IPS DF 6.9 (cell line): ENCODE measurements around the gene GPR52.

ENCODE experiments used
- DNase-seq: peaks from one replicate; pipeline ENCODE4 v3.0.0-alpha.2; 2013; ENCODE audit warnings: low read depth, low spot score
- H3K27ac ChIP-seq: one replicate; pipeline ENCODE4 v1.5.1; 2013; ENCODE audit warnings: low read length, control low read depth
- H3K27me3 ChIP-seq: 2 replicates; pipeline ENCODE4 v1.6.1; 2013; ENCODE audit warnings: mild to moderate bottlenecking, low read length; ENCODE audit not compliant: control insufficient read depth, insufficient read depth
- H3K36me3 ChIP-seq: 2 replicates; pipeline ENCODE4 v1.6.1; 2013; ENCODE audit warnings: low read length; ENCODE audit not compliant: control insufficient read depth, insufficient read depth
- H3K4me1 ChIP-seq: 2 replicates; pipeline ENCODE4 v1.6.1; 2013; ENCODE audit warnings: low read length; ENCODE audit not compliant: control insufficient read depth, insufficient read depth
- H3K4me3 ChIP-seq: 2 replicates; pipeline ENCODE4 v1.5.1; 2013; ENCODE audit warnings: mild to moderate bottlenecking, low read length
- H3K9me3 ChIP-seq: 2 replicates; pipeline ENCODE4 v1.6.1; 2013; ENCODE audit warnings: low read length, inconsistent platforms; ENCODE audit not compliant: control insufficient read depth, insufficient read depth
- WGBS: extraction: QIAGEN DNeasy Blood & Tissue Kit; methylation state at CpG from one replicate; pipeline ENCODE4 v1.1.7; 2013; ENCODE audit warnings: mixed read lengths, missing lambda C conversion rate; ENCODE audit not compliant: insufficient read length, insufficient coverage; 5-methylcytosine and 5-hydroxymethylcytosine counted together

The GPR52 gene

DNA sequence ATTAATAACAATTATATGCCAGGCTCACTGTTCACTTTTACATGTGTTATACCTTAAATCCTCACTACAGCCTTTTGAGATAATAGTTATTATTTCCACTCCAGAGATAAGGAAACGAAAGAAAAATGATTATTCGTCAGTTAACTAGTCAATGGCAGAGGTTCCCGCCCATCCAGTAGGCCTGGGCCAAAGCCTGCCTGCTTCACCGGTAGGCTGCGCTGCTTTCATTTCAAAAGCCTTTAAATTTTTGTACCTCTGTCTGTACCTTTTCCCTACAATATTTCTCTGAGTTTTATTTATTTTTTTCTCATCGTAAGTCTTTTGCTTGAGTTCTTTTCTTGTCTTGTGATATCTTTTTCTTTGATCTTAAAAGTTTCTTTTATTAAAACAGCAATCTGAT, 3.6 kb downstream of the GPR52 start:
- H3K4me1 ChIP-seq, result no peaks in the 10 kb centered on the region
- no peak for DNase-seq

DNA sequence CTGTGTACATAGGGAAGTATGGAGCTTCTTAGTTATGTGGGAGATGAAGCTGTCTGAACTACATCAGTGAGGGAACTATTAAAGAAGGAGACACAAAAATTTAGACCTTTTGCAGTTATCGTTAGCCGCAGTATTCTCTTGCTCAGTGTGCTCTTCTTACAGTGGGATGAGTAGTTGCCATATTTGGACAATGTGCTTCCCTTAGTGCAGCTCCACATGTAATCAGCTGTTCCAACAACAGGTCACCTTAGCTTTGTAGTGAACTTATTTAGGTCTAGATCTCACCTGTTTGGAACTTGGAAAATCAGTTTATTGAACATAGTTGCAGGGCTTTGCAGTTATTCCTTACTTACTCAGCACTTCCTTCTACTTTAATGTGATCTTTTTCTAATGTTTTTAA, 18.1 kb downstream of the GPR52 start:
- no peaks in the 10 kb centered on the region for H3K4me1 ChIP-seq
- no peaks in the 10 kb centered on the region for H3K36me3 ChIP-seq
- H3K4me3 ChIP-seq, result no peak overlapping the region
- no peaks in the 10 kb centered on the region for H3K9me3 ChIP-seq
- H3K27me3 ChIP-seq, result no peaks in the 10 kb centered on the region
- no peak for DNase-seq
- no peak overlapping the region for H3K27ac ChIP-seq
- no CpG with 5 or more reads among the region's 2 CpGs for WGBS

More for the DNA sequence above, 3.6 kb downstream of the GPR52 start:
- WGBS, result no CpG with 5 or more reads among the region's 6 CpGs
- Histone ChIP-seq H3K36me3 (no peaks in the 10 kb centered on the region), H3K4me3 (no peak overlapping the region), H3K27ac (no peak overlapping the region), H3K27me3 (no peaks in the 10 kb centered on the region), H3K9me3 (no peaks in the 10 kb centered on the region)

DNA sequence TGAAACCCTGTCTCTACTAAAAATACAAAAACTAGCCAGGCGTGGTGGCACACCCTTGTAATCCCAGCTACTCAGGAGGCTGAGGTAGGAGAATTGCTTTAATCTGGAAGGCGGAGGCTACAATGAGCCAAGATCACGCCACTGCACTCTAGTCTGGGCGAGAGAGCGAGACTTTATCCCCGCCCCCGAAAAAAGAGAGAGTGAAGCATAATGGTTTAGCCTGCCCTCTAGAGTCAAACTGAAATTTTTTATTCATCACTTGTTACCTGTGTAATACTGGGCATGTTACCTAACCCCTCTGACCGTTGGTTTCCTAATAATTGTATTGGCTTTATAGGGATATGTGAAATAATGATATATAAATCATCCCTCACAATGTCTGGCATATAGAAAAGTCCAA, 18.8 kb downstream of the GPR52 start:
- H3K27me3 ChIP-seq, result no peaks in the 10 kb centered on the region
- no peaks in the 10 kb centered on the region for H3K36me3 ChIP-seq
- DNase-seq, result no peak
- WGBS, result no CpG with 5 or more reads among the region's 8 CpGs
- H3K4me3 ChIP-seq, result no peak overlapping the region
- H3K27ac ChIP-seq, result no peak overlapping the region
- no peaks in the 10 kb centered on the region for H3K9me3 ChIP-seq
- no peaks in the 10 kb centered on the region for H3K4me1 ChIP-seq

DNA sequence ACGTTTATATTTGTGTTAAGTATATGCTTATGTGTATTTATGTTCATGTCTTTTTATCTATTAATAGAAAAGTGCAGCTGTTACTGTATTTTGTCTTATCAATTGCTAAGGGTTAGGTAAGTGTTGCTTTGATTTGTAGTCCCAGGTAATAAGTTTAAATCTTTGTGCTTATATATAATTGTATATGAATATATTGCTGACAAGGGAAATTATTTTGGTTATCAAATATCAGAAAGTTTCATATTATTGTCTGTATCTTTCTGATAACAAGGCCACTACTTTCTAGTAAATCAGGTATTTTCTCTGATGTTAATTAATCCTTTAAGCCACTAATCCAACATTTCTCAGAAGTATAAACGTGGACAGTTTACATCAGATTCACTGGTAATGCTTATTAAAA, 21.3 kb downstream of the GPR52 start:
- H3K27ac ChIP-seq, result no peak overlapping the region
- H3K9me3 ChIP-seq, result no peaks in the 10 kb centered on the region
- H3K27me3 ChIP-seq, result no peaks in the 10 kb centered on the region
- WGBS, result no CpG with 5 or more reads among the region's 2 CpGs
- DNase-seq, result no peak
- H3K4me3 ChIP-seq, result no peak overlapping the region
- H3K4me1 ChIP-seq, result no peaks in the 10 kb centered on the region
- no peaks in the 10 kb centered on the region for H3K36me3 ChIP-seq

DNA sequence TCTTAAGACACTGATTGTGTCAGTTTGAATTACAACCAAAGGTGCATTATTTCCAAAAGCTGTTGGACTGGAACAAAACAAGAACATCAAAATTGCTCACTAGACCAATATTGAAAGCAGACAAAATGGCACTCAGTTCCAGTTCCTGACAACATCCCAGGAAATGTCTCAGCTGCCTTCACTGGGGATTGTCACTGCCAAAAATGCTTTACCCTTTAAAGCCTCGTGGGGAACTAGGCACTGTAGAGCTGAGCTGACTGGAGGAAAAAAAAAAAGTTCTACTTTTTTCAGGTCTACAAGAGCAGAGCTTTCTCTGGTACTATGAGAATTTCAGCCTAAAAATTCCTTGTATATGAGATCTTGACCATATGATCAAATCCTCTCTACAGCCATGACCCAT, 21.9 kb downstream of the GPR52 start:
- no peak for DNase-seq
- no CpG with 5 or more reads among the region's 1 CpG for WGBS

DNA sequence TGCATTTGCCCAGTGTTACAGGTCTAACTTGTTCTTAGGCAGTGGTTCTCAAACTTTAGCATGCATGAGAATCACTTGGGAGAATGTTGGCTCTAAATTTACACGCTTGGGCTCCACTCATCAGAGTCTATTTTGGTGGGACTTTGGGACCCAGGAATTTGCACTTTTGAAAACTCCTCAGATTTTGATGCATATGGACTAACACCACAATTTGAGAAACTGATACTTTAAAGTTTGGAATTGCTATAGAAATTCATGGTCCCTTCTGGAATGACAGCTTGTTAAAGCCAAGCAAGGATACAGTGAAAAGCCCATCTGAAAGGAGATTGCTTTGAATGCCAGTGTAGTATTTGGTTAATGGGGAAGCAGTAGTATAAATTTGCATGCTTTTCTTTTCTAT, 31.5 kb downstream of the GPR52 start:
- no peaks in the 10 kb centered on the region for H3K27me3 ChIP-seq
- H3K36me3 ChIP-seq, result no peaks in the 10 kb centered on the region
- H3K4me1 ChIP-seq, result no peaks in the 10 kb centered on the region
- no peak overlapping the region for H3K4me3 ChIP-seq
- H3K9me3 ChIP-seq, result no peaks in the 10 kb centered on the region
- no peak for DNase-seq
- H3K27ac ChIP-seq, result no peak overlapping the region
- no CpG with 5 or more reads among the region's 1 CpG for WGBS

More for the DNA sequence above, 21.9 kb downstream of the GPR52 start:
- H3K4me1 ChIP-seq, result no peaks in the 10 kb centered on the region
- H3K9me3 ChIP-seq, result no peaks in the 10 kb centered on the region
- no peak overlapping the region for H3K4me3 ChIP-seq
- H3K27ac ChIP-seq, result no peak overlapping the region
- no peaks in the 10 kb centered on the region for H3K27me3 ChIP-seq
- no peaks in the 10 kb centered on the region for H3K36me3 ChIP-seq

DNA sequence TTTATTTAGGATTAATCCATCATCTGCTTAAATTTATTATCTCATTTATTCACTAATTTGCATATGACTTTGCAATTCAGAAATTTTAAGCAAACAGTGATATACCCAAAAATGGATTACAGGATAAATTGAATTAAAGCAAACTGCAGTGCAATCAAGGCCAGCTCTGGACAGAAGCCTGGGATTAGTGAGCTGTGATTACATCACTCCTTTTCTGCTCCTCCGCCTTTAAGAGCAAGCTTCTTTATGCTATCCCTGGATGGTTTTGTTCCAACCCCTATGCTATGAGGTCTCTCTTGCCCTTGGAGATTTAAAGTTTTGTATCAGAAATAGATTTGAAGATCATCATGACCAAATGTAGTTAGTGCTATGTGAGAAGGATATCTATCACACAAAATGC, 32.6 kb downstream of the GPR52 start:
- H3K27me3 ChIP-seq, result no peaks in the 10 kb centered on the region
- no peaks in the 10 kb centered on the region for H3K4me1 ChIP-seq
- no peak for DNase-seq
- H3K27ac ChIP-seq, result no peak overlapping the region
- H3K4me3 ChIP-seq, result no peak overlapping the region
- no peaks in the 10 kb centered on the region for H3K9me3 ChIP-seq
- no CpG with 5 or more reads among the region's 1 CpG for WGBS
- no peaks in the 10 kb centered on the region for H3K36me3 ChIP-seq

DNA sequence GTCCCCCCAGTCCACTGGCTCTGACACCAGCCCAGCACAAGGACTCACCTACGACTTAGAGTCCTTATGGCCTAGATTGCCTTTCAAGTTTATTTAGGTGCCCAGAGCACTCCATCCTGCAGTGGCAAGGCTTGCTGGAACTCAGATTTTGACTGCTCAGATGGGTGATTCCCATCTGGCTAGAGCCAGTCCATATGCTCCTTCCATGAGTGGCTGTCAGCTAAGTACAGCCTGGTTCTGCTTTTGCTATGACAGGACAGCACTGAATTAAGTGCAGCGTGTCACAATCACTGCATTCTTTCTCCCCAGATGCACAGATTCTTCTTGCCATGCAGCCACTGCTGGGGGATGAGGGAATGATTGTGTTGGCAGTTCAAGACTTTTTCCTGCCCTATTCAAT, 43.8 kb downstream of the GPR52 start:
- WGBS, result no CpG with 5 or more reads among the region's 2 CpGs

DNA sequence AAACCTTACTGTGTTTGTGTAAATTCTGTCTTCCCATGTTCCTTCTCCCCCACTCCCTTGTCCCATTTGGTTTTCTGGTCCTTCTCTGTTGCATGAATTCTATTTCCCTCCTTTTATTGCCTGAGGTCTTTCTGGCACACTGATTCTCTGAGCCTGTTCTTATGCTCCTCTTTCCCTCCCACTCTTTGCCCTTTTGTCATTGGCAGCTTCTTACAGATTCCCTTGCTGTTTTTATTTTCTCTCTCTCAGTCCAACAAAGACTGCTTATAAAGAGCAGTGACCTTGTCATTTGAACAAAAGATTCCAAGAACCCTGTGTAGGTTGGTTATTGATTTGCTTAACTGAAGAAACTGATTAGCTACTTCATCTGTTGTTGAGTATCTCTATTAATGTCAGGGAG, 49.7 kb downstream of the GPR52 start:
- no peaks in the 10 kb centered on the region for H3K36me3 ChIP-seq
- H3K4me1 ChIP-seq, result no peaks in the 10 kb centered on the region
- no peak overlapping the region for H3K27ac ChIP-seq
- no peak overlapping the region for H3K4me3 ChIP-seq
- DNase-seq, result no peak
- no peaks in the 10 kb centered on the region; the same call in 1 of the 2 replicates for H3K27me3 ChIP-seq
- H3K9me3 ChIP-seq, result no peaks in the 10 kb centered on the region

More for the DNA sequence above, 43.8 kb downstream of the GPR52 start:
- H3K9me3 ChIP-seq, result no peaks in the 10 kb centered on the region
- H3K27me3 ChIP-seq, result no peaks in the 10 kb centered on the region; the same call in 1 of the 2 replicates
- no peaks in the 10 kb centered on the region for H3K4me1 ChIP-seq
- DNase-seq, result no peak
- H3K4me3 ChIP-seq, result no peak overlapping the region
- no peak overlapping the region for H3K27ac ChIP-seq
- no peaks in the 10 kb centered on the region for H3K36me3 ChIP-seq
